NCI-H2227 (cell line): ENCODE measurements around the gene UGT2A3.

ENCODE experiments used
- DNase-seq: peaks from one replicate; lab custom pipeline; 2025; ENCODE audit not compliant: unreplicated experiment; lab: John Stamatoyannopoulos, UW

Gene UGT2A3

GRCh38 chr4:68917016-68917415, 34.6 kb downstream of the UGT2A3 start:
- no peak for DNase-seq

DNA sequence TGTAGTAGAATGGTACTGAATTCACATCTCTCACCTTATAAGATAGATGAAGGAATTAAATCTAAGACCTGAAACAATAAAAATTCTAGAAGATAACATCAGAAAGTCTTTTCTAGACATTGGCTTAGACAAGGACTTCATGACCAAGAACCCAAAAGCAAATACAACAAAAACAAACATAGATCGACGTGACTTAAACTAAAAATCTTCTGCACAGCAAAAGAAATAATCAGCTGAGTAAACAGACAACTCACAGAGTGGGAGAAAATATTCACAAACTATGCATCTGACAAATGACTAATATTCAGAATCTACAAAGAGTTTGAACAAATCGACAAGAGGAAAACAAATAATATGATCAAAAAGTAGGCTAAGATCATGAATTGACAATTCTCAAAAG, 38.8 kb downstream of the UGT2A3 start:
- DNase-seq = no peak

DNA sequence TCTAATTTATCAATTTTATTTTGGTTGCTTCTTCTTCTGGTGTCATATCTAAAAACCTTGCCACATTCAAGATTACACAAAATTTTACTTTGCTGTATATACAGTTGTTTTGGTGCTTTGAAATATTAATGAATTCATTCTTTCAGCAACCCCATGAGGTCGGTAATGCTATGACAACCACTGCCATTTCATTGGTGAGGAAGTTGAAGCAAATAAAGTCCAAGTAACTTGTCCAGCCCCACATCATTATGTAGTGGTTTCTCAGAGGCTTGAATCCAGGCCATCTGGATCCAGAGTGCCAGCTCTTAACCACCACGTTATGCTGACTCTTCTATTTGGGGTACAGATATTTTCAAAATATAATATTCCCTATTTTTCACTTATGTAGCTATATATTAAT, 42.2 kb downstream of the UGT2A3 start:
- DNase-seq = no peak

DNA sequence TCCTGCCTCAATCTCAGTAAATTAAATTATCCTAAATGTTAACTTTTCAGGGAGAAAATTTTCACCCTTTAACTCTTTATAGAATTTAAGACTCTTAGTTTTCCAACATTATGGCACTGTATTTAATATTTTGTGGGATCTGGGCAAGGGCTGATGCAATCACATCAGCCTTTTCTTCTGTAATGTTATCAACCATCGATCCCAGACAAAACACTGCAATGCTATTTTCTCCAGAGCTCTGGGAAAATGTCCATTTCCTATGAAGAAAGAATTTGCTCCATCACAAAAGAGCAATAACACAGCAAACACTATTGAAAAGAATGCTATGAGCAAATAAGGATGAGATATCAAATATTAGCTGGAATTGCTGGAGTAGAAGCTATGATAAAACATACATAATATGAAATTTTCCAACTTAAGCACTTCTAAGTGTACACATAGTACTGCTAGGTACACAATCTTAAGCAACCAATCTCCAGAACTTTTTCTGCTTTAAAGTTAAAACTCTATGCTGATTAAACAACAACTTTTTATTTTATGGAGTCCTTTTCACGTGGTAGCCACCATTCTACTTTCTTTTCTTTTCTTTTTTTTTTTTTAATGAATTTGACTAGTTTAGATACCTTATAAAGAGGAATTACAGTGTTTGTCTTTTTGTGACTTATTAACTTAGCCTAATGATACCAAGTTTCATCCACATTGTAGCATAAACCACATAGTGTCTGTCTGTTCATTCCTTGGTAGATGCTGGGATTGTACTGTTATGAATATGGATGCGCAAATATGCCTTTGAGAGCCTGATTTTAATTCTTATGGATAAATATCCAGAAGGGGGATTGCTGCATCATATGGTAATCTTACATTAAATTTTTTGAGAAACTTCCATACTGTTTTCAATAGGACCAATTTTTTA, 43.6 kb downstream of the UGT2A3 start:
- no peak for DNase-seq

- DNase-seq = no peak
Observed at GRCh38 chr4:68907245-68907644, 44.4 kb downstream of the UGT2A3 start.

GRCh38 chr4:68906780-68907137, 44.8 kb downstream of the UGT2A3 start:
- no peak for DNase-seq

DNA sequence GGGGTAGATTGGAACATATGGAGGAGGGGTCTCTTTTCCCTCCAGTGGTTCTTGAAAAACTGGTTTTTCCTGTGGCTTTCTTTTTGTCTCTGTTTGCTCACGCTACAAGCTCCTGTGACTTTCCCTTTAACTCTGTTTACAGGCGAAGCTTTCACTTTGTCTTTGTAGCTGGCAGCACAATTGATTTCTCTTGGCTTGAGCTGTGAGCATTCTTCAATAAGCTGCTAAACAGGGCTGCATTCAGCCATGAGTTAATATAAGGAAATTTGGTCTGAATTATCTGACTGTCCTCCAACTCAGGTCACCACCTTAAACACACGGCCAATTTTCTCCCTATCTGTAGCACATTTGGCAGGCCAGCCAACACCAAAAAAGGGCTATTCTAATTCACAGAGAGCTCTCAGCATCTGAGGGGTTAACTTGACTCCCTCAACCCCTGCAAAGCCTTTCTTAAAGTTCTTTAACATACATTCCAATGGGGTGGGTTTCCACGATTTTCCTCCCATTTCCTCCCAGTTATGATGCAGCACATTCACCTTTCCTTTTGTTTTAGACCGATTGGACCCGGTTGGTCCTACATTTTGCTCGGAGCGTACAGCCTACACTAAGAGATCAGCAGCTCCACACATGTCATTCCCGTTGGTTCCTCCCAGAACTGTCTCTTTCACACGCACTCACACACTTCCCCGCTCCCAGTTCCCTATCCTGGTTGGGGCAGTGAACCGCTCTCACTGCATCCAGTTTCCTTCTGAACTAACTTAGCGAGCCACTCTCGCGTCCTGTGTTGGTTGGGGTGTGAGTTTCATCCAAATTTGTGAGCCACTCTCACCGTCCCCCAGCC, 45.4 kb downstream of the UGT2A3 start:
- DNase-seq = no peak

GRCh38 chr4:68905598-68905938, 46.0 kb downstream of the UGT2A3 start:
- no peak for DNase-seq

DNA sequence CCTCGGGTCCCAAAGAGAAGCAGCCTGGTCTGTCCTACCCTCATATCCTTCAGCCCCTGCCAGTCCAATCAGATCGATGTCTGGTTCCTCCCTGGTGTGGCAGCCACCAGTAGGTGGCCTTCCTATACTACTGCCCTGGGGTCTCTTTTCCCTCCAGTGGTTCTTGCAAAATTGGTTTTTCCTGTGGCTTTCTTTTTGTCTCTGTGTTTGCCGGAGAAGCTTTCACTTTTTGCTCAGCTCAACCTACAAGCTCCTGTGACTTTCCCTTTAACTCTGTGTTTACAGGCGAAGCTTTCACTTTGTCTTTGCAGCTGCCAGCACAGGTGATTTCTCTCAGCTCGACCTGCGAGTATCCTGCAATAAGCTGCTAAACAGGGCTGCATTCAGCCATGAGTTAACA, 46.8 kb downstream of the UGT2A3 start:
- no peak for DNase-seq

DNA sequence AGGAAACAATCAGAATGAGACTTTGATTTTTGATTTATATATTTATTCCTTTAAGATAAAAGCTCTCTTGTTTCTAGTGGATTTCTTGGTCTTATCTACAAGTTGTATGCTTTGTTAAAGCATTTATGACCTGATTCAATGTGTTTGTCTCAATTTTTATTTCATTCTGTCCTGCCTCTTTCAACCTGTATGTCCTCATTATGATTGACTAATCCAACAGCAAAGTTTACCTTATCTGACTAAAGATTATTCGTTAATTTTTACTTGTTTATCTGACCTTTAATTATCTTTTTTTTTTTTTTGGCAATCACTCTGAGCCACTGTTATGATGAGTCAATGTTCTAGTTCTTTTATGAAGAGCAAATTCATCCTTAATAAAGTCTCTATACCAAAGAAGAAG, 54.9 kb downstream of the UGT2A3 start:
- DNase-seq = no peak

- no peak for DNase-seq
Observed at GRCh38 chr4:68895561-68896198, 55.9 kb downstream of the UGT2A3 start.

DNA sequence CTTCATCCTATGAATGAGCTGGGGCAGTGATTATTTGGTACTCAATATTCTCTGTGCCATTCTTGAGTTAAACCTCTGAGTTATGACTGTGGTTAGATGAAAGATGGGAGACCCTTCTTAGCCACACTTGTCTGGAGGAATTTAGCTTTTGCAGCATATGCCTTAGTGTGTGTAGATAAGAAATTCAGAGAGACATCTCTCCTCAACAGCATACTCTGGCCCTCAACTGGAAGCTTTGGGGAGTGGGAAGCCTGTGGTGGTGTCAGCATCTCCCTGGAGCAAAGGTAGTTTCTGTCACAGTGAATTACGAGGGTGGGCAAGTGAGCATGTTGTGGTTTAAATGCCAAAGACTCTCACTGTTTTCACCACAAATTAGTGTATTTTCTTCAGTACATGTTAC, 58.7 kb downstream of the UGT2A3 start:
- DNase-seq = no peak

DNA sequence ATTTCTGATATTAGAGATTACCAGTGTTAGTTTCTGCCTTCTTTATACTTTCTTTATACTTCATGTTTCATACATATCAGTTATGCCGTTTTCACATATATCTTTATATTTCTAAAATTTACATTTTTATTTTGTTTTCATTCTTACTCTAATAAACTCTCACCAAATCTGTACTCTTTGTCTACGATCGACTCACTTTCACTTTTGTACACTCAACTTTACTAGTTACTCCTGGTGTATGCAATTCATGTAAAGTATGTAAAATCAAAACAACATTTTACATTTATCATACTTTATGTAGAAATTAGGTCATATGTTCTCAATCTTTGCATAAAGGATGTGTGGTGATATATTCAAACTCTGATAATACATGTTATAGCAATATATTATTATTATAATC, 59.9 kb downstream of the UGT2A3 start:
- DNase-seq = no peak

- no peak for DNase-seq
Observed at GRCh38 chr4:68885545-68885944, 66.1 kb downstream of the UGT2A3 start.

- DNase-seq = no peak
Observed at GRCh38 chr4:68883870-68884269, 67.7 kb downstream of the UGT2A3 start.
